BJ (cell line): ENCODE data around the gene ALS2CL. TPM values are rescaled to one million over a fixed set of nuclear protein-coding genes. Genes with fewer than 3 reads are reported as not detected.

ENCODE experiments used
- CTCF ChIA-PET: fragments of 350-600 bp; formaldehyde crosslinking; extraction: SDS; loops from one replicate; lab custom pipeline; 2021; ENCODE audit warnings: antibody characterized with exemption, inconsistent platforms; lab: Yijun Ruan, JAX
- POLR2A ChIA-PET: fragments of 300-600 bp; sonication (Branson Sonifier 250); formaldehyde crosslinking; extraction: SDS; loops from one replicate; lab custom pipeline; 2021; ENCODE audit warnings: antibody characterized with exemption; lab: Charles Lee
- DNase-seq: peaks from one replicate; pipeline ENCODE4 v3.0.0-alpha.2; 2011; ENCODE audit warnings: low read depth
- H3K27me3 ChIP-seq: 2 replicates; pipeline ENCODE4 v1.6.0; 2011; ENCODE audit warnings: low read length; ENCODE audit not compliant: control insufficient read depth, insufficient read depth
- H3K36me3 ChIP-seq: 2 replicates; pipeline ENCODE4 v1.5.1; 2011; ENCODE audit warnings: low read length; ENCODE audit not compliant: control insufficient read depth, insufficient read depth
- H3K4me3 ChIP-seq: 2 replicates; pipeline ENCODE4 v1.5.1; 2011; ENCODE audit warnings: low read depth, mild to moderate bottlenecking, control low read depth, low read length
- CTCF ChIP-seq: IDR thresholded peaks from 2 replicates; pipeline ENCODE4 v1.5.1; 2011; ENCODE audit warnings: low read depth, mild to moderate bottlenecking, control low read depth, inconsistent platforms, low read length, moderate library complexity; ENCODE audit not compliant: insufficient read depth
- polyA plus RNA-seq: library from polyadenylated mRNA; depleted of rRNA; stranded (reverse); fragments of >200 nt; gene quantifications from 2 replicates; pipeline ENCODE4 v1.2.3, GENCODE V29; 2011

The ALS2CL gene
- polyA plus RNA-seq, 1 experiment: 7.2 TPM

GRCh38 chr3:46674031-46674845 is 19.2 kb downstream of the ALS2CL start:
- TF ChIP-seq CTCF: 0 out of 2 replicates have a peak, but pooled peaks have one; percentile 11
- ChIA-PET CTCF (interaction anchor here (1.1 kb wide), 1 partner anchor 13 kb away, joined by 3 read pairs; no protein-coding TSS in a partner anchor), POLR2A (no interaction called here)
- no peaks in the 10 kb centered on the region for H3K36me3 ChIP-seq
- no peak overlapping the region for H3K4me3 ChIP-seq
- H3K27me3 ChIP-seq: no peaks in the 10 kb centered on the region
- no peak for DNase-seq

- DNase-seq: no peak
- H3K27me3 ChIP-seq: no peaks in the 10 kb centered on the region
- ChIA-PET POLR2A (no interaction called here), CTCF (interaction anchor here (1.7 kb wide), 1 partner anchor 10 kb away, joined by 8 read pairs; no protein-coding TSS in a partner anchor)
- no peaks in the 10 kb centered on the region for H3K36me3 ChIP-seq
- no peak for TF ChIP-seq CTCF
- no peak overlapping the region for H3K4me3 ChIP-seq
These were observed 20.1 kb downstream of the ALS2CL start for GRCh38 chr3:46673151-46674030.

- H3K36me3 ChIP-seq: no peaks in the 10 kb centered on the region
- CTCF ChIA-PET: interaction anchor here (0.7 to 1.7 kb wide), 3 partner anchors 9 to 184 kb away, joined by 3 to 8 read pairs (median 4); no protein-coding TSS in a partner anchor
These were observed 21.2 kb downstream of the ALS2CL start for GRCh38 chr3:46672349-46672695.

DNA sequence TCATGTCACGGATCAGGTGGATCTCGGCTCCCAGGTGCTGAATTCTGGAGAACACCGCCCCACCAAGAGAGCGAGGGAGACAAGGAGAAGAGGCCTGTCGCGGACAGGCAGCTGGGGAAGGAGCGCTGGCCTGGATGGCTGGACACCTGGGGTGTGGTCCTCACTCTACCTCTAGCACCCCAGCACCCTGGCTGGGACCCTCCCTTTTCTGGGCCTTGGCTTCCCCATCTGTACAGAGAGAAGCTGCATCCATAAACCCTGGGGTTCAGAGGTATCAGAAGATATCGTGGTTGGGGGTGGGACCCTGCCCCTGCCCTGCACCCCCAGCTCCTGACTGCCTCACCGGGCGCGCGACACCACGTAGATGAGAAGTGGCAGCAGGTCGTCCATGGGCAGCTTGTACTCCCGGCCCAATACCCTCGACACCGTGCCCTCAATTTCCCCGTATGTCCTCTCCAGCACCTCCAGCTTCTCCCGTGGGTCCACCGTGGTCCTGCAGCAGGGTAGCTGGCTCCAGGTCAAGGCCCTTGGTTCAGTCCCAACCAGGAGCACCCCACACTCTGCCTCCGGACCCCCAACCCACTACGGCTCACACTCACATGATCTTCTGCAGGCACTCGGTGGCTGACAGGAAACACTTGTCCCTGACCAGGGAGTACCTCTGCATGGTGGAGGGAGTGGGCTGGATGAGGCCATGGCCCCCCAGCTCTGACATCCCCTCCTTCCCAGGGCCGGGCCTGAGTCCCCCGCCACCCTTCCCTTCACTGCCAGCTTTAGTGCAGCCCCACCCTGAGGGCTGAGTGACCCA is 21.7 kb downstream of the ALS2CL start:
- no peaks in the 10 kb centered on the region for H3K27me3 ChIP-seq
- no peak for DNase-seq
- no peak for TF ChIP-seq CTCF
- ChIA-PET POLR2A (no interaction called here), CTCF (interaction anchor here (1.2 to 1.7 kb wide), 2 partner anchors 8 to 183 kb away, joined by 4 to 8 read pairs; no protein-coding TSS in a partner anchor)
- H3K36me3 ChIP-seq: no peaks in the 10 kb centered on the region
- H3K4me3 ChIP-seq: no peak overlapping the region

More at GRCh38 chr3:46672349-46672695, 21.2 kb downstream of the ALS2CL start:
- no peak for DNase-seq
- TF ChIP-seq CTCF: no peak
- no peaks in the 10 kb centered on the region for H3K27me3 ChIP-seq
- H3K4me3 ChIP-seq: no peak overlapping the region
- POLR2A ChIA-PET: no interaction called here
